Activated T-helper 2 cell treated with anti-CD3 and anti-CD28 coated beads, Interferon-gamma antibody, Interleukin-2, Interleukin-4, amounts not matched to agents 10 μg/mL and 5 μg/mL and 100 μg/mL, durations not matched to agents 14 hours and 24 hours and 36 hours (primary cell): ENCODE data around the gene LMO4. TPM values are rescaled to one million over a fixed set of nuclear protein-coding genes. Genes with fewer than 3 reads are reported as not detected.

Source experiments
- DNase-seq: peaks from one replicate; pipeline ENCODE4 v3.0.0; 2021; ENCODE audit warnings: low spot score
- H3K27ac Mint-ChIP-seq: one replicate; pipeline ENCODE4 v1.8.0; 2021; ENCODE audit warnings: mixed read lengths
- H3K27me3 Mint-ChIP-seq: one replicate; pipeline ENCODE4 v1.8.0; 2021; ENCODE audit warnings: low read depth, mixed read lengths
- H3K36me3 Mint-ChIP-seq: one replicate; pipeline ENCODE4 v1.8.0; 2021; ENCODE audit warnings: low read depth, mixed read lengths
- H3K4me1 Mint-ChIP-seq: one replicate; pipeline ENCODE4 v1.8.0; 2021; ENCODE audit warnings: low read depth, mixed read lengths
- H3K4me3 Mint-ChIP-seq: one replicate; pipeline ENCODE4 v1.8.0; 2021; ENCODE audit warnings: low read depth, mild to moderate bottlenecking, moderate library complexity, mixed read lengths
- H3K9me3 Mint-ChIP-seq: one replicate; pipeline ENCODE4 v1.8.0; 2021; ENCODE audit warnings: mixed read lengths
- intact Hi-C: fragments of 100-400 bp; cut with micrococcal nuclease; formaldehyde crosslinking; loops from one replicate; pipeline ENCODE4 v1.15.1; 2023
- total RNA-seq: library from RNA; stranded (reverse); gene quantifications from 2 replicates; pipeline ENCODE4 v1.2.3, GENCODE V29; 2022

The LMO4 gene
- total RNA-seq, 1 donor from 2014 or later, result 20.9 TPM

DNA sequence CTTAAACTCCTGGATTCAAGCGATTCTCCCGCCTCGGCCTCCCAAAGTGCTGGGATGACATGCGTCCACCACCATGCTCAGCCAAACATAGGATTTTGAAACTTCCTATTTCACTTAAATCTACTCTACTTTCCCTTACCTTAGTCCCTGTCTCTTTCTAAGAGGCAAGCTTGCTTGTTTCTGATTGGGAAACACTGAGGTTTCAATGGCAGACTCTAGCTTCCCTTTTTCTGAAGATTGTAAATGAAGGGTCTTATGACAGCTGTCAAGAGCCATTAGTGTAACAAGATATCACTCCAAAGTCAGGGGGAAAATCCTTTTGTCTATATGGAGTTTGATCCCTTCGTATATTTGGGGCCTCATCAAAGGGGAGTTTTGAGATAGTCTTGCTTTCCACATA, 23.5 kb upstream of the LMO4 start:
- H3K27ac Mint-ChIP-seq, result no peak overlapping the region
- H3K9me3 Mint-ChIP-seq, result no peaks in the 10 kb centered on the region
- intact Hi-C loops, result no loop called here
- no peaks in the 10 kb centered on the region for H3K4me1 Mint-ChIP-seq
- peaks cover 13% of the 10 kb centered on the region for H3K27me3 Mint-ChIP-seq
- no peak for DNase-seq
- H3K36me3 Mint-ChIP-seq, result no peaks in the 10 kb centered on the region
- H3K4me3 Mint-ChIP-seq, result no peak overlapping the region

DNA sequence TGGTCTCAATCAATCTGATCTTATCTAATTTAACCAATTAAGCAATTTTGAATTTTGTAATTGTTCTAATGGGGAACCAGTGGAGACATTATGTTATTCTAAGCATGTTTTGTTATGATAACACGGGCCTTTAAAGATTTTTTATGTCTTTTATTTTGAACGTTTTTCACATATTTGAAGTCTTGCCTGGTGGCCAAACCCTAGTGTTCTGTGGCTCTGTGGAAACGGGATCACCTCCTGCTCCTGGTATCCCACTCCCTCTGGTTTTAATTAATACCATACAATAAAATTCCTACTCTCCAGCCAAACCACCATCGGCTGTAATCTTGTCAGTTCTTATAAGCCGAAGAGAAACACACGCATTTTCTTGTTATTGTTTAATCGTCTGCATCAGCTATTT, 22.9 kb upstream of the LMO4 start:
- H3K4me1 Mint-ChIP-seq, result no peaks in the 10 kb centered on the region
- DNase-seq, result no peak
- intact Hi-C loops, result no loop called here
- H3K4me3 Mint-ChIP-seq, result no peak overlapping the region
- no peaks in the 10 kb centered on the region for H3K9me3 Mint-ChIP-seq
- H3K27me3 Mint-ChIP-seq, result peaks cover 15% of the 10 kb centered on the region
- H3K36me3 Mint-ChIP-seq, result no peaks in the 10 kb centered on the region
- no peak overlapping the region for H3K27ac Mint-ChIP-seq

DNA sequence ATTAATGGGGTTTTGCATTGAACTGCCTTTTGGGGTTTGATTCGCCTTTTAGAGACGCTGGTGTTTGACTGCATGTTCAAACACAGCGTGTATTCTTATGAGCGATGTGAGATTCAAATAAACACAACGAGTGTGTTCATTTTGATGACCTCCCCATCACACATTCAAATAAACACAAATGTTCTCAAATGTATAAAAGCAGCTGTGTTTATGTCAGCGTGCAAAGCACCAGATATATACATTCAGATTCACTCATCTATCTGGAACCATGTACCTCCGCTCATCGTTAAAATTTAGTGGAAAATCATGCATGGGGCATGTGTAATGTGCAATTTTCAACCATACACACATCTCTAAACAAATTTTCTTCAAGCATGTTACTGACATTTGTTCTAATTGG, 21.4 kb upstream of the LMO4 start:
- peaks cover 16% of the 10 kb centered on the region for H3K27me3 Mint-ChIP-seq
- no peak overlapping the region for H3K4me3 Mint-ChIP-seq
- H3K36me3 Mint-ChIP-seq, result no peaks in the 10 kb centered on the region

DNA sequence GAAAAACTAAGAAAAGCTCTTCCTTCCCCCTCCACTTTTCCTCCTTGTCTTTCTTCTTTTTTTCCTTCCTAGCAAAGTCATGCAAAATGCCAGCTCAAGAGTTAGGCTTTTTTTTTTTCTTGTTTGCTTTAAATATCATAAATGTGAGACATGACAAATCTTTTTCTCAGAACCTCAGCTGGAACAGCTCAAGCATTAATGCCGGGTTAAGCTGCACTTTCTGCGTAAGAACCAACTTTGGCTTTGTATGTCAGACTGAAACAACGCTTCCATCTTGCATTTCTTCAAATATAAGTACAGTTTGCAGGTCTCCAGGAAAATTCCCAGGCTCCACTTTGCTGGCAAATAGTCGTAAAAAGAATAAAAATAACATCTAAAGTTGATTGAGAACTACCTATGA, 20.7 kb upstream of the LMO4 start:
- no peak overlapping the region for H3K27ac Mint-ChIP-seq
- no peaks in the 10 kb centered on the region for H3K36me3 Mint-ChIP-seq
- H3K4me3 Mint-ChIP-seq, result no peak overlapping the region
- H3K27me3 Mint-ChIP-seq, result peaks cover 16% of the 10 kb centered on the region
- DNase-seq, result no peak
- no peaks in the 10 kb centered on the region for H3K9me3 Mint-ChIP-seq
- intact Hi-C loops, result no loop called here
- no peaks in the 10 kb centered on the region for H3K4me1 Mint-ChIP-seq

More for the DNA sequence above, 21.4 kb upstream of the LMO4 start:
- DNase-seq, result no peak
- Mint-ChIP-seq H3K4me1 (no peaks in the 10 kb centered on the region), H3K27ac (no peak overlapping the region), H3K9me3 (no peaks in the 10 kb centered on the region)
- intact Hi-C loops, result no loop called here

DNA sequence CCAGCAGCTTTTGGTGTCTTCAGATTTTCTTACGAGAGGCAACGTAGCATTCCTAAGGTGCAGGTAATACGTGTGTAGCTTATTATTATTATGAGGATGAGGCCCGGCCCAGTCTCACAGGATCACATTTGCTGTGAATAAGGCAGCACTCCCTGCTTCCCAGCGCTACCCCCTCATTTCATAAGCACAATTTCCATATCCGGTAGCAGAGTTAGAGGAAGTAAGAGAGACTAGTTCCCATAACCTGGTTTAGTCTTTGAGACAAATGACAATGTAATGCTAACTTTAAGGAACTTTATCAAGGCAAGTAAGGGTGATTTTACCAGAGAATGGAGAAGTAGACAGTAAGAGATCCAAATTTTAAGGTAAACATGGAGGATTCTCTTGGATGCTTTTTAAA, 14.6 kb upstream of the LMO4 start:
- Mint-ChIP-seq H3K4me1 (peaks cover 10% of the 10 kb centered on the region), H3K36me3 (no peaks in the 10 kb centered on the region), H3K27ac (no peak overlapping the region), H3K27me3 (peaks cover 26% of the 10 kb centered on the region), H3K4me3 (no peak overlapping the region), H3K9me3 (no peaks in the 10 kb centered on the region)
- no peak for DNase-seq
- intact Hi-C loops, result no loop called here

DNA sequence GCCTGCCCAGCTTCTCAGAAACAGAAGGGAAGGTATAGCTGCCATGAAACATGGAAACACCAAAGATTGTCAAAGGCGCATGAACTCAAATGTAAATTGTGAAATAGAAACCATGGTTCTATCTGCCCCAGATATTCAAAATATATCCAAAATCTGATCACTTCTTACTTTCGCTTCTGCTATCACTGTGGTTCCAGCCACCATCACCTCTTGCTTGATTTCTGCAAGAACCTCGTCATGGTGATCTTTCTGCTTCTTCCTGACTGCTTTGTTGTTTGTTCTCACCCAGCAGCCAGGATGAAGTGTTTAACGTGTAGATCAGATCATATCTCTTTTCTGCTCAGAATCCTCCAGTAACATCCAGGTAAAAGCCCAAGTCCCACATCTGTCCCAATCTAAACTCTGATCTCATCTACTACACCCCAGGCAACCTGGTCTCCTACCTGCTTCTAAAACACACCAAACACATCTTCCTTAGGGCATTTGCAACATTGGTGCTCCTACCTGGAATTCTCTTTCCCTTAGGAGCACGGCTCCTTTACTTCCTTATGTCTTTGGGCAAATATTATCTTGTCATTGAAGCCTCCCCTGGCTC, 10.5 kb upstream of the LMO4 start:
- Mint-ChIP-seq H3K9me3 (no peaks in the 10 kb centered on the region), H3K27me3 (peaks cover 36% of the 10 kb centered on the region), H3K4me1 (peaks cover 10% of the 10 kb centered on the region), H3K4me3 (no peak overlapping the region), H3K36me3 (no peaks in the 10 kb centered on the region), H3K27ac (no peak overlapping the region)
- no peak for DNase-seq
- intact Hi-C loops, result no loop called here

DNA sequence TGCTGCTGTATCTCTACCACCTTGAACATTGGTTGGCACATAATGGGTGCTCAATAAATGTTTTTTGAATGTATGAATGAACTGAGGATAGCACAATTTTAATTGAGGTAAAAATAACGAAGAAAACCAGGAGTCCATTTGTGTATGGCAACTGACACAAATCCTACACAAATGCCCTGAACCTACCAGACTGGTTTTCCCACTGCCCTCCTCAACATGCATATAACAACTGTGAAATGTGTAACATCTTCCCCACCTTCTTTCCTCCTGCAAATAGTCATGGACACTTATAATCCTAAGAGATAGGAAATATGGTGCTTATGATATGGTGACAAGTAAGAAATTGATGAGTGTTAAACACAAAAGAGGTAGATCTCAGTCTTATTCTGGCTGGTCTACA, 9.9 kb upstream of the LMO4 start:
- Mint-ChIP-seq H3K36me3 (no peaks in the 10 kb centered on the region), H3K9me3 (no peaks in the 10 kb centered on the region), H3K4me3 (no peak overlapping the region), H3K27ac (no peak overlapping the region), H3K27me3 (peaks cover 33% of the 10 kb centered on the region), H3K4me1 (peaks cover 10% of the 10 kb centered on the region)
- DNase-seq, result no peak
- intact Hi-C loops, result no loop called here

DNA sequence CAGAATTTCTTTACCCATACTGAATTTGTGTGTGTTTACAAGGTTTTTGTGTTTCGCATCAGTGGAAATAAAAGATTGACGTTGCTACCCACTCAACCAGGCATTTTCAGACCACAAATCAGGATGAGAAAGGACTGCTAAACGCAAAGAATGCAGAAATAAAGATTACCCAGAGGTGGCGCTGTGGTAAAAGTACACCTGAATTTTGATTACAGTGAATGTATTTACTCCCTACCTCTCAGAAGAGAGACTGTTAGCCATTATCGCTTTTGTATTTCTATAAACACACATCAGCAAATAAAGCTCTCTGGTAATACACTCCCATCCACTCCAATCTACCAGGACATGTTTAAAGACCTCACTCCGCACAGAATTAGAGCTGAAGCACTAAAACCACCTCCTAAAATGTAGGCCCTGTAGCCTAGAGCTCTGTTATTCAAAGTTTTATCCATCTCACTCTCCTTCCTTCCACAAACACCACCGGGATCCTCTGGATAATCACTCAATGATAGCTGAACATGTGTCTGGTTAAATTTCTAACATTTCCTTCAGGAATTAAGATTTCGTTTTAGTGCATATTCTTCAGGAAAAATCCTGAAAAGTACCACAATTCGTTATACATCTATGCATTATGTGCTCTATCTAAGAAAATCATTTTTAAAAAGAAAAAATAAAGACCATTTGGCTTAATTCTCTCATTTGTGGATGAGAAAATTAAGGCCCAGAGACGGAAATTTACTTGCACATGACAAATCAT, 2.5 kb upstream of the LMO4 start:
- peak; percentile 35 for DNase-seq
- no peaks in the 10 kb centered on the region for H3K9me3 Mint-ChIP-seq
- H3K27me3 Mint-ChIP-seq, result peaks cover 24% of the 10 kb centered on the region
- H3K27ac Mint-ChIP-seq, result no peak overlapping the region
- H3K4me1 Mint-ChIP-seq, result peaks cover 15% of the 10 kb centered on the region
- H3K36me3 Mint-ChIP-seq, result no peaks in the 10 kb centered on the region
- H3K4me3 Mint-ChIP-seq, result no peak overlapping the region
- intact Hi-C loops, result loop anchor here (1.0 to 10.0 kb wide), 3 partner anchors 11 to 621 kb away; partner anchors contain the start of gene SH3GLB1

DNA sequence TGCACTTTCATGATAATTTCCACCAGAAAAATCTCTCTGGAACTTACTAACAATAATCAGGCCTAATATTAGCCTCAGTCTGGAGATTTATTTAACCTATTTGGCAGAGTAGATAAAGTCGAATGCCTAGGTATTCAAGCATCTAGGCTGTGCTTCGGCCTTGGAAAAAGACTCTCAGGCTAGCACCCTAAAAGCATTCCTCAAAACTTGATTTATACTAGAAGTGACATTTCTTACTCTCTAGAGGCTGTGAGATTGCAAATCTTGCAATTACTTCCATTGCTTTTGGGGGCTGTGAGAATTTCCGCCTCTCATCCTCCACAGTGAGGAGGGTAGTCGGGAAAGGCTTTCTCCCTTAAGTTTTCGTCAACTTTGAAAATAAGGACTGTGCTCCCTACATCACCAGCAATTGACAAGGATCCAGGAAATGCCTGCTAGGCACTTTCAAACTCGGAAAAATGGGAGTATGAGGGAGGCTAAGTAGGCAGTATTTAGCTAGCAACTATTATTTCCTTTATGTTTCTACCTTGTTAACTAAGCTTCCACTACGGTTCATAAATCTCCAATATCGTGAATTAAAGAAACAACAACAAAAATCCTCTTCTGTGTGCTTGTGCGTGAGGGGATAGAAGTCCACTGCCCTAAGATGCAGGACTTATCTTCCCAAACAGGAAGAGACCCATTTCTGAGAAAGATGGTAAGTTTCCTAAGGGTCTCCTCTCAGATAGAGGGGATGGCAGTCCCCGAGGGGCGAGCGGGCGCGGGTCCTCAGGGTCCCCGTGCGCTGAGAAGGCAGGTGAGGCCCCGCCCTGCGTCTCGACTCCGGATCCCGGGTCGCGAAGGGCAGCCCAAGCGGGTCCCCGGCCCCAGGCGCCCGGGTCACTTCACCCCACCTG, 1.1 kb upstream of the LMO4 start:
- H3K4me1 Mint-ChIP-seq, result peaks cover 24% of the 10 kb centered on the region
- peak overlapping the region; percentile 89 for H3K27ac Mint-ChIP-seq
- intact Hi-C loops, result loop anchor here (5.0 to 10.0 kb wide), 2 partner anchors 175 to 623 kb away; partner anchors contain the start of gene SH3GLB1
- DNase-seq, result no peak
- H3K27me3 Mint-ChIP-seq, result peaks cover 24% of the 10 kb centered on the region
- peaks cover 8% of the 10 kb centered on the region for H3K36me3 Mint-ChIP-seq
- no peaks in the 10 kb centered on the region for H3K9me3 Mint-ChIP-seq
- H3K4me3 Mint-ChIP-seq, result peak overlapping the region; percentile 84

DNA sequence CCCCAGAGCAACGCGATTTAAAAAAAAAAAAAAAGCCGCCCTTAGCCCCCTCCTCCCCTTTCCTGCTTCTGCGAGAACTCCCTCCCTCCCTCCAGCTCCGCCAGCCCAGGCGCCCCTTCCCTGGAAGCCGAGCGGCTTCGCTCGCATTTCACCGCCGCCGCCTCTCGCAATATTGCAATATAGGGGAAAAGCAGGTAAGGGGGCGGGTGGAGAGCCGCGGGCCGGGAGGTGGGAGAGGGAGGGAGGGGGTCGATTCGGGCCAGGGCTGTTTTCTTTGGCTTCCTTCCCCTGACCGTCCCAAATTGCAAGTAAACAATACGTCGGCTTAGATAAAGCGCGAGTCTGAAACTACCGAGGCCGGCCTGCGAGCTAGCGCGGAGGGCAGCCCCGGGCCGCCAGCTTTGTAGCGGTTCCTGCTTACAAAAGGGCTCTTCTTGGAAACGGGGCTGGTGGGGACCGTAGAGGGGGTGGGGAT, 408 bp downstream of the LMO4 start:
- intact Hi-C loops, result loop anchor here (1.0 to 10.0 kb wide), 3 partner anchors 75 to 624 kb away; partner anchors contain the start of gene SH3GLB1
- Mint-ChIP-seq H3K27me3 (peaks cover 27% of the 10 kb centered on the region), H3K4me1 (peaks cover 38% of the 10 kb centered on the region), H3K27ac (peak overlapping the region; percentile 85), H3K4me3 (peak overlapping the region; percentile 92), H3K36me3 (peaks cover 18% of the 10 kb centered on the region), H3K9me3 (no peaks in the 10 kb centered on the region)
- DNase-seq, result peak; percentile 29

DNA sequence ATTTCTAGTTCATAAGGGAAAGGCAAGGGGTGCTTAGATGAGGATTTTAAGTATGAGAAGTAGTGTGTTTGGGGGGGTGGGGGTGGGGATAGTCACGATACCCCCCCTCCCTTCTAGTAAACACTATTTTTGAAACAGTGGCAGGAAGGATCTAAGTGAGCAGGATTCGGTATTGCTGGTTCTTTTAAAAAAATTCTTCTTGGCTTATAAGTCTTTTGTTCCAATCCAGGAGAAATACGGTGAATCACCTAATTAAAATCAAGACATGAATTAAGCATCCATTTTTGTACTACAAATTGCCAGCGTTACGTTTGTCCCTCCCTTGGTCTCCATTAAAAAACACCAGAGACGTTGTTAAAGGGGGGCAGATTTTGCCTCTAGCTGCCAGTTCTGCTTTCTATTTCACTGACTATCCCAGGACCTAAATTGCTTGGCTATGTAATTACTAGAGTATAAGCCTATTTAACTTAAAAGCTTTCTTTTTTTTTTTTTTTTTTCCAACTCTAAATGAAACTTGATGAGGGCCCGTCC, 911 bp downstream of the LMO4 start:
- Mint-ChIP-seq H3K27ac (peak overlapping the region; percentile 85), H3K36me3 (peaks cover 18% of the 10 kb centered on the region), H3K4me3 (peak overlapping the region; percentile 92), H3K4me1 (peaks cover 43% of the 10 kb centered on the region), H3K9me3 (no peaks in the 10 kb centered on the region), H3K27me3 (peaks cover 27% of the 10 kb centered on the region)
- intact Hi-C loops, result loop anchor here (1.0 to 10.0 kb wide), 5 partner anchors 75 to 1355 kb away; partner anchors contain the start of genes PKN2 and SH3GLB1
- no peak for DNase-seq
